ENCODE results near the gene SSPN. TPM values are rescaled to one million over a fixed set of nuclear protein-coding genes. Genes with fewer than 3 reads are reported as not detected.

Gene SSPN
- polyA plus RNA-seq, 1 donor from 2014 or later = 0.26 TPM

DNA sequence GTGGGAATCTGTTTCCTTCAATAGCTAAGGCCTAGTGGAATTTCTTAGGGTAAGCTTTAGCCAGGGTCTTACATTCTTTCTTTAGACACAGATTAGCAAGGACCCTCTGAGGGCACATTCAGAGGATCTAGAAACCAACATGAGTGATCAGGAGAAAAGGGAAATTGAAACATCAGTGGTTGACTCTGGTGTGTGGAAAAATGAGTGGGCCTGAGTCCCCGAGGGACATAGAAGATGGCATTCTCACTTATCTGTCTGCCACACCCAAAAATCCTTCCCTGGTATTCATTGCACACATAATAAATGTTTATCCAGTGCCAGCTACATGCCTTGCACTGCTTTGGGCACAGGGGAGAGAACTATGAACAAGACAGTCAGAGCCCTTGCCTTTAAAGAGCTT is 82.9 kb downstream of the SSPN start:
- H3K36me3 ChIP-seq (ENCODE audit: insufficient read depth, low read length) = no peaks in the 10 kb centered on the region
- no peaks in the 10 kb centered on the region for H3K9me2 ChIP-seq (ENCODE audit: insufficient read depth, low read length)
- no peak overlapping the region for H3K4me2 ChIP-seq (ENCODE audit: low read length)
- no peaks in the 10 kb centered on the region for H3F3A ChIP-seq (ENCODE audit: insufficient read depth, low read length, poor library complexity, severe bottlenecking)
- TF ChIP-seq, protein P1, sequence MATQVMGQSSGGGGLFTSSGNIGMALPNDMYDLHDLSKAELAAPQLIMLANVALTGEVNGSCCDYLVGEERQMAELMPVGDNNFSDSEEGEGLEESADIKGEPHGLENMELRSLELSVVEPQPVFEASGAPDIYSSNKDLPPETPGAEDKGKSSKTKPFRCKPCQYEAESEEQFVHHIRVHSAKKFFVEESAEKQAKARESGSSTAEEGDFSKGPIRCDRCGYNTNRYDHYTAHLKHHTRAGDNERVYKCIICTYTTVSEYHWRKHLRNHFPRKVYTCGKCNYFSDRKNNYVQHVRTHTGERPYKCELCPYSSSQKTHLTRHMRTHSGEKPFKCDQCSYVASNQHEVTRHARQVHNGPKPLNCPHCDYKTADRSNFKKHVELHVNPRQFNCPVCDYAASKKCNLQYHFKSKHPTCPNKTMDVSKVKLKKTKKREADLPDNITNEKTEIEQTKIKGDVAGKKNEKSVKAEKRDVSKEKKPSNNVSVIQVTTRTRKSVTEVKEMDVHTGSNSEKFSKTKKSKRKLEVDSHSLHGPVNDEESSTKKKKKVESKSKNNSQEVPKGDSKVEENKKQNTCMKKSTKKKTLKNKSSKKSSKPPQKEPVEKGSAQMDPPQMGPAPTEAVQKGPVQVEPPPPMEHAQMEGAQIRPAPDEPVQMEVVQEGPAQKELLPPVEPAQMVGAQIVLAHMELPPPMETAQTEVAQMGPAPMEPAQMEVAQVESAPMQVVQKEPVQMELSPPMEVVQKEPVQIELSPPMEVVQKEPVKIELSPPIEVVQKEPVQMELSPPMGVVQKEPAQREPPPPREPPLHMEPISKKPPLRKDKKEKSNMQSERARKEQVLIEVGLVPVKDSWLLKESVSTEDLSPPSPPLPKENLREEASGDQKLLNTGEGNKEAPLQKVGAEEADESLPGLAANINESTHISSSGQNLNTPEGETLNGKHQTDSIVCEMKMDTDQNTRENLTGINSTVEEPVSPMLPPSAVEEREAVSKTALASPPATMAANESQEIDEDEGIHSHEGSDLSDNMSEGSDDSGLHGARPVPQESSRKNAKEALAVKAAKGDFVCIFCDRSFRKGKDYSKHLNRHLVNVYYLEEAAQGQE (IDR thresholded peaks at IDR 0.05; ENCODE audit: borderline replicate concordance) = no peak
- H3K79me2 ChIP-seq (replicated peaks; ENCODE audit: insufficient read depth, low read length) = no peaks in the 10 kb centered on the region
- no peaks in the 10 kb centered on the region for H3K27me3 ChIP-seq (ENCODE audit: insufficient read depth, low read depth, low read length)
- H3K27ac ChIP-seq (ENCODE audit: low read length) = no peak overlapping the region
- H3K9ac ChIP-seq (ENCODE audit: low read length) = no peak overlapping the region
- no peaks in the 10 kb centered on the region for H4K20me1 ChIP-seq (ENCODE audit: insufficient read depth)
- no peak overlapping the region for H3K4me3 ChIP-seq (ENCODE audit: low read length)
- no peaks in the 10 kb centered on the region for H3K9me3 ChIP-seq (ENCODE audit: low read length)
- H2AFZ ChIP-seq (ENCODE audit: low read depth, low read length) = no peak overlapping the region

DNA sequence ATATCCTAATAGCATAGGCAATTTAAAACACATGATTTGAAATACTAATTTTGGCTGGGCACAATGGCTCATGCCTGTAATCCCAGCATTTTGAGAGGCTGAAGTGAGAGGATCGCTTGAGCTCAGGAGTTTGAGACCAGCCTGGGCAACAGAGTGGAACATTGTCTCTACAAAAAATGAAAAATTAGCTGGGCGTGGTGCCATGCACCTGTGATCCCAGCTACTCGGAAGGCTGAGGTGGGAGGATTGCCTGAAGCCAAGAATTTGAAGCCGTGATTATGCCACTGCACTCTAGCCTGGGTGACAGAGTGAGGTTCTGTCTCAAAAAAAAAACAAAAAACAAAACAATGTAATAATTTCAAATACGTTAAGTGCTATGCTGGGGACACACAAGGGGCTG is 83.3 kb downstream of the SSPN start:
- TF ChIP-seq POLR2AphosphoS5 (IDR thresholded peaks at IDR 0.05) (no peak), SMC3 (conservative IDR thresholded peaks at IDR 0.05; ENCODE audit: poor library complexity) (no peak), RAD21 (conservative IDR thresholded peaks at IDR 0.05) (no peak), TAF1 (IDR thresholded peaks at IDR 0.05; ENCODE audit: low read depth) (no peak), EP300 (conservative IDR thresholded peaks at IDR 0.05; ENCODE audit: poor library complexity, severe bottlenecking) (no peak), MXI1 (conservative IDR thresholded peaks at IDR 0.05; ENCODE audit: poor library complexity, severe bottlenecking) (no peak), EZH2 (IDR thresholded peaks at IDR 0.05; ENCODE audit: borderline replicate concordance, insufficient read depth, low read length, poor library complexity, severe bottlenecking) (no peak)
- TF ChIP-seq, protein P1 (IDR thresholded peaks at IDR 0.05; ENCODE audit: borderline replicate concordance) = no peak
- TF ChIP-seq, protein P2, sequence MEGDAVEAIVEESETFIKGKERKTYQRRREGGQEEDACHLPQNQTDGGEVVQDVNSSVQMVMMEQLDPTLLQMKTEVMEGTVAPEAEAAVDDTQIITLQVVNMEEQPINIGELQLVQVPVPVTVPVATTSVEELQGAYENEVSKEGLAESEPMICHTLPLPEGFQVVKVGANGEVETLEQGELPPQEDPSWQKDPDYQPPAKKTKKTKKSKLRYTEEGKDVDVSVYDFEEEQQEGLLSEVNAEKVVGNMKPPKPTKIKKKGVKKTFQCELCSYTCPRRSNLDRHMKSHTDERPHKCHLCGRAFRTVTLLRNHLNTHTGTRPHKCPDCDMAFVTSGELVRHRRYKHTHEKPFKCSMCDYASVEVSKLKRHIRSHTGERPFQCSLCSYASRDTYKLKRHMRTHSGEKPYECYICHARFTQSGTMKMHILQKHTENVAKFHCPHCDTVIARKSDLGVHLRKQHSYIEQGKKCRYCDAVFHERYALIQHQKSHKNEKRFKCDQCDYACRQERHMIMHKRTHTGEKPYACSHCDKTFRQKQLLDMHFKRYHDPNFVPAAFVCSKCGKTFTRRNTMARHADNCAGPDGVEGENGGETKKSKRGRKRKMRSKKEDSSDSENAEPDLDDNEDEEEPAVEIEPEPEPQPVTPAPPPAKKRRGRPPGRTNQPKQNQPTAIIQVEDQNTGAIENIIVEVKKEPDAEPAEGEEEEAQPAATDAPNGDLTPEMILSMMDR (IDR thresholded peaks at IDR 0.05; ENCODE audit: poor library complexity, severe bottlenecking) = no peak
- Histone ChIP-seq H3K9me2 (ENCODE audit: insufficient read depth, low read length) (no peaks in the 10 kb centered on the region), H3F3A (ENCODE audit: insufficient read depth, low read length, poor library complexity, severe bottlenecking) (no peaks in the 10 kb centered on the region), H3K9me3 (ENCODE audit: low read length) (no peaks in the 10 kb centered on the region), H4K20me1 (ENCODE audit: insufficient read depth) (no peaks in the 10 kb centered on the region), H3K4me3 (ENCODE audit: low read length) (no peak overlapping the region), H3K79me2 (replicated peaks; ENCODE audit: insufficient read depth, low read length) (no peaks in the 10 kb centered on the region), H3K36me3 (ENCODE audit: insufficient read depth, low read length) (no peaks in the 10 kb centered on the region), H3K4me2 (ENCODE audit: low read length) (no peak overlapping the region), H2AFZ (ENCODE audit: low read depth, low read length) (no peak overlapping the region), H3K27me3 (ENCODE audit: insufficient read depth, low read depth, low read length) (no peaks in the 10 kb centered on the region), H3K9ac (ENCODE audit: low read length) (no peak overlapping the region), H3K27ac (ENCODE audit: low read length) (no peak overlapping the region)

Measured in neural cell (in vitro differentiated cells).